ENCODE results near the gene IFIT2.
"Not testable (repeated sequence)": the region's sequence is repeated elsewhere in the genome, so short reads cannot be mapped to it uniquely, and the experiment has no call there.

GRCh38 chr10:89350631-89351315, 48.9 kb downstream of the IFIT2 start:
- not testable (repeated sequence) for TF ChIP-seq CTCF (IDR thresholded peaks at IDR 0.05; ENCODE audit: low read length); EZH2 (optimal IDR thresholded peaks at IDR 0.05; ENCODE audit: low read depth, low read length); EZH2phosphoT487 (IDR thresholded peaks at IDR 0.05; ENCODE audit: low read length)
